GM23338 (cell line): Measurements from ENCODE around the gene MET. TPM values are rescaled to one million over a fixed set of nuclear protein-coding genes. Genes with fewer than 3 reads are reported as not detected.
"Not testable (repeated sequence)": the region's sequence is repeated elsewhere in the genome, so short reads cannot be mapped to it uniquely, and the experiment has no call there.

Source experiments
- ATAC-seq: fragments of 200-7000 bp; cut with Tn5 transposase; 3 replicates; pipeline ENCODE4 v1.9.1; 2020
- DNase-seq: peaks from one replicate; pipeline ENCODE4 v3.0.0-alpha.2; 2015; ENCODE audit warnings: low spot score
- H2AFZ ChIP-seq: fragments of 200-600 bp; sonication (generic); 2 replicates; pipeline ENCODE4 v1.8.0; 2016; ENCODE audit warnings: antibody characterized with exemption, mild to moderate bottlenecking, moderate library complexity
- H3F3A ChIP-seq: fragments of 200-600 bp; sonication (generic); replicated peaks from 2 replicates; pipeline ENCODE4 v1.8.0; 2017; ENCODE audit warnings: antibody characterized with exemption, mixed run types, low read depth
- H3K27ac ChIP-seq: fragments of 200-600 bp; sonication (generic); 2 replicates; pipeline ENCODE4 v1.6.1; 2016; ENCODE audit warnings: low read depth
- H3K27me3 ChIP-seq: fragments of 200-600 bp; sonication (generic); 2 replicates; pipeline ENCODE4 v1.8.0; 2016; ENCODE audit warnings: mild to moderate bottlenecking, mixed run types, moderate library complexity; ENCODE audit not compliant: insufficient read depth
- H3K36me3 ChIP-seq: fragments of 200-600 bp; sonication (generic); 2 replicates; pipeline ENCODE4 v1.8.0; 2016; ENCODE audit warnings: mild to moderate bottlenecking; ENCODE audit not compliant: insufficient read depth
- H3K4me1 ChIP-seq: fragments of 200-600 bp; sonication (generic); 2 replicates; pipeline ENCODE4 v1.8.0; 2016; ENCODE audit warnings: mild to moderate bottlenecking, moderate library complexity; ENCODE audit not compliant: insufficient read depth
- H3K4me2 ChIP-seq: fragments of 200-600 bp; sonication (generic); 2 replicates; pipeline ENCODE4 v1.7.1; 2017; ENCODE audit warnings: mixed run types
- H3K4me3 ChIP-seq: fragments of 200-600 bp; sonication (generic); 2 replicates; pipeline ENCODE4 v1.6.1; 2016; ENCODE audit warnings: mixed run types
- H3K79me2 ChIP-seq: fragments of 200-600 bp; sonication (generic); replicated peaks from 2 replicates; pipeline ENCODE4 v1.8.0; 2017; ENCODE audit warnings: mild to moderate bottlenecking; ENCODE audit not compliant: insufficient read depth
- H3K9me2 ChIP-seq: fragments of 200-600 bp; sonication (generic); 2 replicates; pipeline ENCODE4 v1.8.0; 2017; ENCODE audit not compliant: insufficient read depth
- H4K20me1 ChIP-seq: fragments of 200-600 bp; sonication (generic); replicated peaks from 2 replicates; pipeline ENCODE4 v1.8.0; 2017; ENCODE audit warnings: mild to moderate bottlenecking; ENCODE audit not compliant: insufficient read depth
- H3K27ac Mint-ChIP-seq: 2 replicates; pipeline ENCODE4 v1.8.0; 2020; ENCODE audit warnings: inconsistent platforms, mild to moderate bottlenecking, moderate library complexity, mixed read lengths
- H3K27me3 Mint-ChIP-seq: 3 replicates; pipeline ENCODE4 v1.8.0; 2022; ENCODE audit warnings: low read depth, mild to moderate bottlenecking, moderate library complexity, mixed read lengths, inconsistent platforms; ENCODE audit not compliant: insufficient read depth, poor library complexity
- H3K36me3 Mint-ChIP-seq: 3 replicates; pipeline ENCODE4 v1.8.0; 2021; ENCODE audit warnings: low read depth, mild to moderate bottlenecking, inconsistent platforms, moderate library complexity, mixed read lengths
- H3K4me1 Mint-ChIP-seq: 3 replicates; pipeline ENCODE4 v1.8.0; 2020; ENCODE audit warnings: mild to moderate bottlenecking, inconsistent platforms, mixed read lengths
- H3K4me3 Mint-ChIP-seq: 3 replicates; pipeline ENCODE4 v1.8.0; 2021; ENCODE audit warnings: moderate library complexity, mild to moderate bottlenecking, inconsistent platforms, mixed read lengths
- H3K9me3 Mint-ChIP-seq: 3 replicates; pipeline ENCODE4 v1.8.0; 2020; ENCODE audit warnings: moderate library complexity, mild to moderate bottlenecking, inconsistent platforms, mixed read lengths
- EZH2 ChIP-seq: fragments of 200-600 bp; sonication (generic); IDR thresholded peaks from one replicate; pipeline ENCODE4 v1.8.0; 2017; ENCODE audit warnings: antibody characterized with exemption, mild to moderate bottlenecking, low read depth; ENCODE audit not compliant: unreplicated experiment
- JUNB ChIP-seq: IDR thresholded peaks from one replicate; pipeline ENCODE4 v1.6.1; 2016; ENCODE audit warnings: antibody characterized with exemption; ENCODE audit not compliant: unreplicated experiment
- NANOG ChIP-seq: IDR thresholded peaks from 2 replicates; pipeline ENCODE4 v1.6.1; 2016; ENCODE audit warnings: antibody characterized with exemption, borderline replicate concordance
- STAT1 ChIP-seq: IDR thresholded peaks from one replicate; pipeline ENCODE4 v1.6.1; 2016; ENCODE audit warnings: antibody characterized with exemption; ENCODE audit not compliant: unreplicated experiment
- ZNF114 ChIP-seq: fragments of 250-450 bp; sonication (Bioruptor Pico); IDR thresholded peaks from 2 replicates; pipeline ENCODE4 v1.5.0; 2020; ENCODE audit warnings: mild to moderate bottlenecking, moderate library complexity
- ZNF462 ChIP-seq: fragments of 250-450 bp; sonication (Bioruptor Pico); IDR thresholded peaks from 2 replicates; pipeline ENCODE4 v1.5.0; 2020; ENCODE audit warnings: mild to moderate bottlenecking, moderate library complexity
- polyA plus RNA-seq: library from polyadenylated mRNA; unstranded; fragments of >200 nt; fragmentation: Nextera tagmentation; extraction: Ambion mirVana; gene quantifications from 2 replicates; pipeline ENCODE4 v1.2.1, GENCODE V29; 2016
- total RNA-seq: library from RNA; depleted of rRNA; stranded (reverse); fragments of >200 nt; shearing (Covaris generic); gene quantifications from 2 replicates; pipeline ENCODE4 v1.2.3, GENCODE V29; 2014

Gene MET
- total and polyA plus RNA-seq, 2 experiments from 2014 or later: 4.8 to 23.1 TPM

- TF ChIP-seq ZNF462: no peak
- no peak for TF ChIP-seq STAT1
- TF ChIP-seq NANOG: no peak
- TF ChIP-seq JUNB: no peak
- TF ChIP-seq EZH2: no peak
- TF ChIP-seq ZNF114 (CRISPR knock-in tag): no peak
These were observed 45.1 kb downstream of the MET start (continued) for GRCh38 chr7:116717137-116717536.

- H3K4me2 ChIP-seq, ATAC-seq, H3K27ac Mint-ChIP-seq: not testable (repeated sequence)
These were observed 52.0 kb downstream of the MET start for GRCh38 chr7:116723959-116724529.

More at GRCh38 chr7:116723959-116724529, 52.0 kb downstream of the MET start:
- Histone ChIP-seq H3K4me3 (peak overlapping the region; percentile 28; the same call in 1 of the 2 replicates), H2AFZ (peak overlapping the region; percentile 15)
- not testable (repeated sequence) for H3K27me3 Mint-ChIP-seq, H3K9me3 Mint-ChIP-seq, H3K79me2 ChIP-seq, H3K27ac ChIP-seq, DNase-seq, H3K27me3 ChIP-seq, H3F3A ChIP-seq, H4K20me1 ChIP-seq, H3K9me2 ChIP-seq, H3K4me3 Mint-ChIP-seq, H3K36me3 Mint-ChIP-seq, H3K36me3 ChIP-seq, H3K4me1 ChIP-seq
- H3K4me1 Mint-ChIP-seq: peaks cover 13% of the 10 kb centered on the region; the same call in 2 of the 3 replicates
